ENCODE measurements around the gene QRICH2. TPM values are rescaled to one million over a fixed set of nuclear protein-coding genes. Genes with fewer than 3 reads are reported as not detected.

QRICH2 gene
- total and polyA plus RNA-seq, 2 of the 4 experiments (the other 2 are of a cell fraction): 4.3 to 4.8 TPM

- Histone ChIP-seq H4K8ac (ENCODE audit: low read depth in 2 of 2, low read length in 2 of 2) (peak overlapping the region; percentile 69 to 74; a peak in 2 of 4 replicates), H3K27me3 (ENCODE audit: control insufficient read depth, insufficient read depth, low read length) (no peaks in the 10 kb centered on the region), H3K56ac (ENCODE audit: extremely low read depth, insufficient read depth, low read length) (peak overlapping the region; percentile 14; the same call in 1 of the 2 replicates), H2BK15ac (ENCODE audit: low read depth, low read length) (no peak overlapping the region; the same call in 2 of the 3 replicates), H3K9me3 (ENCODE audit: control insufficient read depth, insufficient read depth, low read length) (no peaks in the 10 kb centered on the region), H4K20me1 (ENCODE audit: insufficient read depth, low read length) (no peaks in the 10 kb centered on the region), H3K14ac (replicated peaks; ENCODE audit: low read depth, low read length) (peak overlapping the region; percentile 4; the same call in 1 of the 2 replicates), H2AK9ac (replicated peaks; ENCODE audit: low read depth, low read length, poor library complexity) (no peak overlapping the region), H4K5ac (ENCODE audit: low read depth, low read length) (0 out of 2 replicates have a peak overlapping the region, but pooled peaks have one; percentile 21), H3K9ac (ENCODE audit: low read depth, low read length) (no peak overlapping the region), H2BK5ac (ENCODE audit: low read depth, low read length, poor library complexity, severe bottlenecking) (peak overlapping the region; percentile 12), H3K23ac (ENCODE audit: low read depth, low read length) (peak overlapping the region; percentile 21; the same call in 1 of the 2 replicates), H3K79me1 (ENCODE audit: low read depth in 1 of 2, low read length in 2 of 2) (peaks cover 32 to 64% of the 10 kb centered on the region in 2 experiments), H3K36me3 (ENCODE audit: control insufficient read depth, insufficient read depth, low read length) (peaks cover 8% of the 10 kb centered on the region), H3K4ac (ENCODE audit: low read depth, low read length) (no peak overlapping the region), H3K9me1 (ENCODE audit: insufficient read depth, low read length) (peaks cover 10% of the 10 kb centered on the region), H2BK20ac (ENCODE audit: low read depth, low read length) (no peak overlapping the region; the same call in 1 of the 2 replicates), H2BK120ac (ENCODE audit: low read depth, low read length) (no peak overlapping the region), H2AK5ac (ENCODE audit: low read depth, low read length) (peak overlapping the region; percentile 90; the same call in 1 of the 2 replicates), H3K4me3 (ENCODE audit: insufficient read depth, low read depth, low read length) (no peak overlapping the region), H3K18ac (ENCODE audit: low read depth, low read length) (no peak overlapping the region), H3K4me2 (ENCODE audit: low read depth, low read length) (no peak overlapping the region), H3K27ac (ENCODE audit: insufficient read depth, low read length) (peak overlapping the region; percentile 26; the same call in 1 of the 2 replicates), H3K4me1 (ENCODE audit: control insufficient read depth, insufficient read depth, low read length) (peaks cover 10% of the 10 kb centered on the region), H2AFZ (replicated peaks; ENCODE audit: low read length, poor library complexity) (no peak overlapping the region), H4K91ac (ENCODE audit: insufficient read depth, low read depth, low read length) (no peak overlapping the region; the same call in 1 of the 2 replicates)
- in situ Hi-C loops (cut with MboI; ENCODE audit: low sequenced_read_pairs): no loop called here
- dilution Hi-C loops (cut with HindIII; ENCODE audit: low sequenced_read_pairs, unreplicated experiment): no loop called here
- ChIA-PET POLR2A (ENCODE audit: unreplicated experiment) (interaction anchor here (0.5 kb wide), 1 partner anchor 108 kb away, joined by 4 read pairs; no protein-coding TSS in a partner anchor), CTCF (no interaction called here)
- peak; percentile 45 for DNase-seq
- BruUV-seq (replicated peaks): no TSS peak
- no peak for ATAC-seq (ENCODE audit: low read depth)
- intact Hi-C loops (cut with micrococcal nuclease): loop anchor here (5.0 kb wide), 1 partner anchor 131 kb away; no protein-coding TSS in a partner anchor
- WGBS, 2 experiments (ENCODE audit: extremely low coverage in 2 of 2, insufficient read length in 1 of 2): no CpG with 5 or more reads among the region's 9 CpGs
- TF ChIP-seq RAD21 (IDR thresholded peaks at IDR 0.05; ENCODE audit: low read length): no peak
- no peak for TF ChIP-seq FOS (IDR thresholded peaks at IDR 0.05; ENCODE audit: low read depth, low read length)
- no peak for TF ChIP-seq MXI1 (IDR thresholded peaks at IDR 0.05; ENCODE audit: borderline replicate concordance, low read depth, low read length)
- TF ChIP-seq POLR2A (IDR thresholded peaks at IDR 0.05; ENCODE audit: low read depth, low read length): peak; percentile 37; the same call in 1 of the 2 replicates
- no peak for TF ChIP-seq CHD1 (IDR thresholded peaks at IDR 0.05; ENCODE audit: low read depth, low read length)
- TF ChIP-seq, protein P1, sequence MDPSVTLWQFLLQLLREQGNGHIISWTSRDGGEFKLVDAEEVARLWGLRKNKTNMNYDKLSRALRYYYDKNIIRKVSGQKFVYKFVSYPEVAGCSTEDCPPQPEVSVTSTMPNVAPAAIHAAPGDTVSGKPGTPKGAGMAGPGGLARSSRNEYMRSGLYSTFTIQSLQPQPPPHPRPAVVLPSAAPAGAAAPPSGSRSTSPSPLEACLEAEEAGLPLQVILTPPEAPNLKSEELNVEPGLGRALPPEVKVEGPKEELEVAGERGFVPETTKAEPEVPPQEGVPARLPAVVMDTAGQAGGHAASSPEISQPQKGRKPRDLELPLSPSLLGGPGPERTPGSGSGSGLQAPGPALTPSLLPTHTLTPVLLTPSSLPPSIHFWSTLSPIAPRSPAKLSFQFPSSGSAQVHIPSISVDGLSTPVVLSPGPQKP (IDR thresholded peaks at IDR 0.05; ENCODE audit: borderline replicate concordance, low read depth, low read length): no peak
- TF ChIP-seq RFX5 (IDR thresholded peaks at IDR 0.05; ENCODE audit: low read depth, low read length): no peak
- peak; percentile 71 for TF ChIP-seq CEBPB (IDR thresholded peaks at IDR 0.05; ENCODE audit: low read depth, low read length)
- no peak for TF ChIP-seq MAFK (IDR thresholded peaks at IDR 0.05; ENCODE audit: low read depth, low read length)
- no peak for TF ChIP-seq NFE2L2 (IDR thresholded peaks at IDR 0.05; ENCODE audit: low read depth, low read length)
- no peak for TF ChIP-seq RCOR1 (IDR thresholded peaks at IDR 0.05; ENCODE audit: insufficient replicate concordance, low read length)
- no peak for TF ChIP-seq SMC3 (IDR thresholded peaks at IDR 0.05; ENCODE audit: low read depth, low read length)
- 0 out of 2 replicates have a peak, but pooled peaks have one; percentile 12 for TF ChIP-seq MAZ (IDR thresholded peaks at IDR 0.05; ENCODE audit: borderline replicate concordance, low read depth, low read length)
- no peak for TF ChIP-seq USF2 (IDR thresholded peaks at IDR 0.05; ENCODE audit: low read depth, low read length)
- no peak for TF ChIP-seq BHLHE40 (IDR thresholded peaks at IDR 0.05; ENCODE audit: low read depth, low read length)
These were observed 39.9 kb downstream of the QRICH2 start for GRCh38 chr17:76268015-76268749.
